ENCODE data around the gene CHAF1A.

GRCh38 chr19:4402171-4403004, at the start of gene CHAF1A:
- TF ChIP-seq CTCF (conservative IDR thresholded peaks at IDR 0.05): no peak
- peak; percentile 94 for TF ChIP-seq ZFX (IDR thresholded peaks at IDR 0.05)
